Measurements from ENCODE around the gene BATF2. TPM values are rescaled to one million over a fixed set of nuclear protein-coding genes. Genes with fewer than 3 reads are reported as not detected.
"Not testable (repeated sequence)": the region's sequence is repeated elsewhere in the genome, so short reads cannot be mapped to it uniquely, and the experiment has no call there.

Gene BATF2
- total RNA-seq, 2 experiments from 2014 or later, result 0.10 TPM; not detected in 1

DNA sequence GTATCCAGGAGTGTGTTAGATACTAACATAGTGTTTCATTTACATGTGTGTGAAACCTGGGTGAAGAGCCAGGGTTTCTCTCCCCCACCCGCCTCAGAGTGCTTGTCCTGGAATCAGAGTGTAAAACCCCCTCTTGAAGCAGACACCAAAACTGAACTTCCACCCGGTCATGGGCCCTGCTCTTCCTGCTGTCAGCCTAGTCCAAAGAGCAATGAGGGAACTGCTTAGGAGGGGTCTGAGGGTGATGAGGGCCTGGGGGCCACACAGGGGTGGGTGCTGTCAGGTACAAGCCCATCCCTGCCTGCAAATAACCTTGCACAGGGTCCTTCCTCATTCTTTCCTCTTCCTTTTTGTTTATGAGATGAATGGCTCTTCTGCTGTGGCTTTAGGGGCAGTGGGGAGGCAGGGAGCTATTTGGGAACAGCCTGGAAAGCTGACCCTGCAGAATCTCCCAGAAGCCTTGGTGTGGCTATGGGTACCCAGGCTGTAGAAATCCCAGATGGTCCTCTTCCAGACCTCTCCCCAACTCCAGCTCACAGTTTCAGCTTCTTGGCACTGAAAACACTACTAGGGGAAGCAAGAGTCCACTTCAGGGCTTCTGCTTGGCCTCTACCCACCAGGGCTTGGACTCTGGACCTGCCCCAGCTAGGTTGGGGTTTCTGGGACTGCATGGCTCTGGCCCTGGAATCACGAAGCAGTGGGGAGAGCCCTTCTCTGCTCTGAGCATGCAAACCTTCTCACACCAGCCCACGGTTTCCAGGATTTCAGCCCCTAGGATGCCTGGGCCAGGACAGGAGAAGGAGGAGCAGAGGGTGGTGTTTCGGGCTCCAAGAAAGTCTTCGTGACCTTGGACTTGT, 8.5 kb downstream of the BATF2 start:
- peaks cover 6% of the 10 kb centered on the region for H3K27me3 Mint-ChIP-seq
- H3K27ac Mint-ChIP-seq, result no peak overlapping the region
- ChIA-PET POLR2A (no interaction called here), CTCF (interaction anchor here (0.7 kb wide), 1 partner anchor 106 kb away, joined by 3 read pairs; no protein-coding TSS in a partner anchor)
- DNase-seq, result no peak
- H3K4me1 Mint-ChIP-seq, result peaks cover 12% of the 10 kb centered on the region
- H3K4me3 Mint-ChIP-seq, result no peak overlapping the region
- no peaks in the 10 kb centered on the region for H3K9me3 Mint-ChIP-seq
- H3K36me3 Mint-ChIP-seq (ENCODE audit: low read depth), result no peaks in the 10 kb centered on the region

DNA sequence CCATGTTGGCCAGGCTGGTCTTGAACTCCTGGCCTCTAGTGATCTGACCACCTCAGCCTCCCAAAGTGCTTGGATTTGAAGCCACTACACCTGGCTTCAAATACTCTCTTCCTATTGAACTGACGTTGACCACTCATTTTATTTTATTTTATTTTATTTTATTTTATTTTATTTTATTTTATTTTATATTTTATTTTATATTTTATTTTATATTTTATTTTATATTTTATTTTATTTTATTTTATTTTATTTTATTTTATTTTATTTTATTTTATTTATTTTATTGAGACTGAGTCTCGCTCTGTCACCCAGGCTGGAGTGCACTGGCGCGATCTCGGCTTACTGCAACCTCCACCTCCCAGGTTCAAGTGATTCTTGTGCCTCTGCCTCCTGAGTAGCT, 13.4 kb downstream of the BATF2 start:
- H3K27ac Mint-ChIP-seq; CTCF ChIA-PET; H3K9me3 Mint-ChIP-seq; DNase-seq; H3K4me1 Mint-ChIP-seq; POLR2A ChIA-PET; H3K27me3 Mint-ChIP-seq; H3K4me3 Mint-ChIP-seq; H3K36me3 Mint-ChIP-seq (ENCODE audit: low read depth): not testable (repeated sequence)

DNA sequence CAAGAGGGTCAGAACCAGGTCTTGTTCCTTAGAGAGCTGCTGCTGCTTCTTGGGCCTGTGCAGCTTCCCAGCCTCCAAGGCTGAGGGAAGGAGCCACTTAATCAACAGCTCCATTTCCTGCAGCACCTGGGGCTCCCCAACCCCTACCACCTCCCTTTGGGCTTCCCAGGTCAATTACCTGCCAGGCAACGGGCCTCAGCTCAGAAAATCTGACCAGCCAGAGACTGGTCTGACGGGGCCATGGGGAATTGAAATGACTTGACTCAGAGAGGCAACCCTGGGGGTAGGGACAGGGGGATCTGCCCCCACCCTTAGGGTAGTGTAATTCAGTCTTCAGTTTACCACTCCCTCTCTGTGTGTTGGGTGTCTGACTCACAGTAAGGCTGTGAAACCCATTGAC, 20.1 kb downstream of the BATF2 start:
- Mint-ChIP-seq H3K9me3 (no peaks in the 10 kb centered on the region), H3K27me3 (peaks cover 3% of the 10 kb centered on the region), H3K4me1 (peaks cover 11% of the 10 kb centered on the region), H3K27ac (no peak overlapping the region), H3K36me3 (ENCODE audit: low read depth) (no peaks in the 10 kb centered on the region), H3K4me3 (no peak overlapping the region)
- DNase-seq, result no peak
- ChIA-PET CTCF (no interaction called here), POLR2A (no interaction called here)

DNA sequence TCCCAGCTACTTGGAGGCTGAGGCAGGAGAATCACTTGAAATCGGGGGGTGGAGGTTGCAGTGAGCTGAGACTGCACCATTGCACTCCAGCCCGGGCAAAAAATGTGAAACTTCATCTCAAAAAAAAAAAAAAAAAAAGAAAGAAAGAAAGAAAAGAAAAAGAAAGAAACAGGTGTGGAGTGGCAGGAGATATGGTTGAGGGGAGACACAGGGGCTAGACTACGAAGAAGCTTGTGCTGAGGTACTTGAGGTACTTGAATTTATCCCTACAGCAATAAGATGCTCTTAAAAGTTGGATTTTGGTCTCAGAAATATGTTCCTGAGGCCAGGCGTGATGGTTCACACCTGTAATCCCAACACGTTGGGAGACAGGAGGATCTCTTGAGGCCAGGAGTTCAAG, 22.6 kb downstream of the BATF2 start:
- H3K27me3 Mint-ChIP-seq, result no peaks in the 10 kb centered on the region
- ChIA-PET CTCF (no interaction called here), POLR2A (no interaction called here)
- peak overlapping the region; percentile 13 for H3K27ac Mint-ChIP-seq
- no peak for DNase-seq
- no peaks in the 10 kb centered on the region for H3K36me3 Mint-ChIP-seq (ENCODE audit: low read depth)
- no peaks in the 10 kb centered on the region for H3K9me3 Mint-ChIP-seq
- peaks cover 23% of the 10 kb centered on the region for H3K4me1 Mint-ChIP-seq
- H3K4me3 Mint-ChIP-seq, result no peak overlapping the region

DNA sequence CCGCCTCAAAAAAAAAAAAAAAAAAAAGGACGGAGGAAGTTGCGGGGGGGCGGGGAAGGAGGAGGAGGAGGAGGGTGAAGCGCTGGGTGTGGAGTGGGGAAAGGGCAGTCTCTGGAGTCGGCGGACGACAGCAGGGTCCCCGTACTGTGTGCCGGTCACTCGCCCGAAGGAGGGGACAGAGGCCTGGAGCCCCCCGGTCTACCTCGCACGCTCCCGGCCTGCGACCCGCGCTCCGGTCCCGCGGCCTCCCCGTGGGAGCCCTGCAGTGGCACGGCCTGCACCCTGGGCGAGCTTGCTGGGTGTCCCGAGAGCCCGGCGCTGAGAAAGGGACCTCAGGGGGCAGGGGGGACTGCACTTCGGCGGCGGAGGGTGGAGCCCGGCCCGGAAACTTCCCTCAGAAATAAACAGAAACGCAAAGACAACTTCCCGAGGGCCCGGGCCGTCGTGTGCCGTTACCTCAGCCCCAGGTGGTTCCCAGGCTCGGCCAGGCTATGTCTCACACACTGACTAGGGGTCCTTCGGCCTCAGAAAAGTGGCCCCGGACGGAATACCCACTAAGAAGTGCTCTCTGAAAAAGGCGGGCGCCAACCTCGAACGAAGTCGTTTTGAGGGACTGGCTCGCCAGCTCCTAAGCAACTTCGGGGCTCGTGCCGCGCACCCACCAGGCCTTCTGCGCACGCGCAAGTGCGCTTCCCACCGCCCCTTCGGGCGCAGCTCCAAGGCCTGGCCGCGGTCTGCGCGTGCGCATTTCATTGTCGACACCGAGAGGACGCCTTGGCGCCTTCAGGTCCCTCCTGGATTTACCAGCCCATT, 25.1 kb downstream of the BATF2 start, which contains the start of gene MAJIN:
Gene MAJIN (minus strand): TSS at position 688 of the 813 bp plus-strand sequence. CDS start 12,703 bp downstream, outside the sequence.
- POLR2A ChIA-PET, result no interaction called here
- CTCF ChIA-PET, result interaction anchor here (0.7 to 1.7 kb wide), 7 partner anchors 27 to 230 kb away, joined by 3 to 8 read pairs (median 3); partner anchors contain the start of gene ZNHIT2
- peak within 1 kb of the TSS; percentile 62 for H3K4me3 Mint-ChIP-seq
- peak; percentile 90 for DNase-seq
- H3K9me3 Mint-ChIP-seq, result no peaks in the 10 kb centered on the region
- no peaks in the 10 kb centered on the region for H3K36me3 Mint-ChIP-seq (ENCODE audit: low read depth)
- H3K27ac Mint-ChIP-seq, result peak within 1 kb of the TSS; percentile 80
- H3K27me3 Mint-ChIP-seq, result no peaks in the 10 kb centered on the region
- peaks cover 32% of the 10 kb centered on the region for H3K4me1 Mint-ChIP-seq

DNA sequence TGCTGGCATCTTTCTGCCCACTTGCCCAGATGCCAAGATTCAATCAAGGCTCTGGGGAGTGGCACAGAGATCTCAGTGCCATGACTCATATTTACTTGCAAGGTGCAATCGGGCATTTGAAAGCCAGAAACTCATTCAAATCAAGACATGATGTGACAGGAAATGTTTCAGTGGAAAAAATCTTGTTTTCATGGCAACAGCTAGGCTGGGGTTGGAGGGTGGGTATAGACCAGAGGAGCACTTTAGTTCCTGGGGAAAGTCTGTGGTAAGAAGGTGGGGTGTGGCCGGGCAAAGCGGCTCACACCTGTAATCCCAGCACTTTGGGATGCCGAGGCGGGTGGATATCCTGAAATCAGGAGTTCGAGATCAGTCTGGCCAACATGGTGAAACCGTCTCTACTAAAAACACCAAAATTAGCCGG, 26.0 kb downstream of the BATF2 start:
- H3K9me3 Mint-ChIP-seq, result no peaks in the 10 kb centered on the region
- peak overlapping the region; percentile 80 for H3K27ac Mint-ChIP-seq
- POLR2A ChIA-PET, result no interaction called here
- CTCF ChIA-PET, result interaction anchor here (0.7 to 1.1 kb wide), 2 partner anchors 65 to 147 kb away, joined by 3 to 5 read pairs; partner anchors contain the start of gene ZNHIT2
- no peaks in the 10 kb centered on the region for H3K36me3 Mint-ChIP-seq (ENCODE audit: low read depth)
- peaks cover 32% of the 10 kb centered on the region for H3K4me1 Mint-ChIP-seq
- DNase-seq, result peak; percentile 24
- peak overlapping the region; percentile 48 for H3K4me3 Mint-ChIP-seq
- no peaks in the 10 kb centered on the region for H3K27me3 Mint-ChIP-seq

DNA sequence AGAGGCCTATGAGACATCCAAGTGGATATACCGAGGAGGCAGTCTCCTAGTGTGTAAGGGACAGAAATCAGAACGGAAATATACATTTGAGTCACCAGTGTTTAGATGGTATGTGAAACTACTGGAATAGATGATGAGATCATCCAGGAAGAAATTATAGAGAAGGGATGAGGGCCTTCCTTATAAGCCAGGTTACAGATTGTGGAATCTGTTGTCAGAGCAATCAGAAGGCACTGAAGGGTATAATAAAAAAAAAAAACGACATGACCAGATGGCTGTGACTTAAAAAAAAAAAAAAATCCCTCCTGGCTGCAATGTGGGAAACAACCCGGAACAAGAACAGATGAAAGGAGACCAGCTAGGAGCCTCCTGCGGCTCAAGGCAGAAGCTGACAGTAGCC, 27.6 kb downstream of the BATF2 start:
- no peak for DNase-seq
- Mint-ChIP-seq H3K9me3 (no peaks in the 10 kb centered on the region), H3K4me3 (no peak overlapping the region), H3K27ac (no peak overlapping the region), H3K36me3 (ENCODE audit: low read depth) (no peaks in the 10 kb centered on the region), H3K27me3 (no peaks in the 10 kb centered on the region), H3K4me1 (peaks cover 33% of the 10 kb centered on the region)
- ChIA-PET CTCF (interaction anchor here (0.6 to 0.7 kb wide), 3 partner anchors 26 to 185 kb away, joined by 3 to 5 read pairs (median 4); no protein-coding TSS in a partner anchor), POLR2A (no interaction called here)

DNA sequence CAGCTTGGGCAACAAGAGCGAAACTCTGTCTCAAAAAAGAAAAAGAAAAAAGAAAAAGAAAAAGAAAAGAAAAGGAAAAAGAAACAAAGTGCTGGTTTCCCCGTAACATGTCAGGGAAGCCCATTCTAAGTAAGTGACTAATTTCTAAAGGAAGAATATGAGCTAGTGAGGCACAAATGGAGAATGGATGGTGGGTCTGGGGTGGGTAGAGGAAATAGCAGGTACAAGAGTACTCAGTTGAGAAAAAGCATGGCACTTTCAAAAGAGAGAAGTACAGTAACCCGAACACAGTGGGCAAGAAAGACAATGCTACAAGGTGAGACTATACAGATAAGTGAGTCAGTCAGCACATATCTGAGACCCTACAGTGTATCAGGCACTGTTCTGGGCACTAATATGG, 29.4 kb downstream of the BATF2 start:
- Mint-ChIP-seq H3K4me3 (no peak overlapping the region), H3K27me3 (peaks cover 2% of the 10 kb centered on the region), H3K27ac (no peak overlapping the region), H3K4me1 (peaks cover 32% of the 10 kb centered on the region), H3K36me3 (ENCODE audit: low read depth) (no peaks in the 10 kb centered on the region), H3K9me3 (no peaks in the 10 kb centered on the region)
- POLR2A ChIA-PET, result no interaction called here
- CTCF ChIA-PET, result interaction anchor here (0.6 to 0.7 kb wide), 2 partner anchors 13 to 45 kb away, joined by 3 read pairs; no protein-coding TSS in a partner anchor
- DNase-seq, result no peak

DNA sequence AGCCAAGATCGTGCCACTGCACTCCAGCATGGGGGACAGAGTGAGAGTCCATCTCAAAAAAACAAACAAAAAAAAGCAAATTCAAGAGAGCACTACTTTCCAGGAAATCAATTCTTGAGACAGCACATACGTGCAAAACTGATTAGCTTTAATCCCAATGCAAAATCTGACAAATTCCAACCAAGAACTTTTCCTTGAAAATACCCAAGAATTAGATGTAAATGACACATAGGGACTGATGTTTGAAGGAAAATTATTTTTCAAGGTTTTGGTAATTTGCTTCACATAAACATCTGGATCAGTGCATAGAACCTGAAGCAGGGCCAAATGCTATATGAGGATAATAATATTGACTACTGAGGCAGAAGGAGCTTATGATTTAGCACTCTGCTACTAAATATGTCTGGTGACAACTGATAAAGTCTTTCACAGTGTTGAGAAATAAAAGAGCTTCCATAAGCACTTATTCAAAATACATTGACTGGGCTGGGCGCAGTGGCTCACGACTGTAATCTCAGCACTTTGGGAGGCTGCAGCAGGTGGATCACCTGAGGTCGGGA, 33.6 kb downstream of the BATF2 start:
- ChIA-PET POLR2A (no interaction called here), CTCF (interaction anchor here (0.5 to 1.0 kb wide), 2 partner anchors 28 to 219 kb away, joined by 4 to 5 read pairs; partner anchors contain the start of genes GPHA2 and RASGRP2)
- no peak overlapping the region for H3K27ac Mint-ChIP-seq
- no peak for DNase-seq
- peaks cover 8% of the 10 kb centered on the region for H3K27me3 Mint-ChIP-seq
- peaks cover 11% of the 10 kb centered on the region for H3K4me1 Mint-ChIP-seq
- H3K9me3 Mint-ChIP-seq, result no peaks in the 10 kb centered on the region
- H3K36me3 Mint-ChIP-seq (ENCODE audit: low read depth), result no peaks in the 10 kb centered on the region
- no peak overlapping the region for H3K4me3 Mint-ChIP-seq

DNA sequence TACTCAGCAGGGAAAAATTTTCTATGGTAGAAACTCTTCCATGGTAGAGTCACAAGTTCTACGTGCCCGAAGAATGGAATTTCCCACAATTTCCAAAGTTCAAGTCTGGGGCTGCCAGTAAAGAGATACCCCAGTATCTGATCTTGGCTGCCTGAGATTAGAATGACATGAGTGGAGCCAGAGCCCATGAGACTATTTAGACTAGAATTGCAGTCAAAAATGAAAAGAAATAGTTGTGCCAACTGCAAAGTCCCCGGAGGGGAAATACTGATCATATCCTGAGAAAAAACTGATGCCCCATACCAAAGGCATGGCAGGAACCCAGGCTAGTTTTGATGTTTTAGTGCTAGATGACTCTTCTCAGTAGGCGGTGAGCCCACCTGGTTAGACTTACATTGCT, 36.1 kb downstream of the BATF2 start:
- no peaks in the 10 kb centered on the region for H3K36me3 Mint-ChIP-seq (ENCODE audit: low read depth)
- H3K4me1 Mint-ChIP-seq, result peaks cover 4% of the 10 kb centered on the region
- H3K9me3 Mint-ChIP-seq, result no peaks in the 10 kb centered on the region
- H3K27ac Mint-ChIP-seq, result no peak overlapping the region
- no peak for DNase-seq
- ChIA-PET CTCF (no interaction called here), POLR2A (no interaction called here)
- peaks cover 8% of the 10 kb centered on the region for H3K27me3 Mint-ChIP-seq
- no peak overlapping the region for H3K4me3 Mint-ChIP-seq

DNA sequence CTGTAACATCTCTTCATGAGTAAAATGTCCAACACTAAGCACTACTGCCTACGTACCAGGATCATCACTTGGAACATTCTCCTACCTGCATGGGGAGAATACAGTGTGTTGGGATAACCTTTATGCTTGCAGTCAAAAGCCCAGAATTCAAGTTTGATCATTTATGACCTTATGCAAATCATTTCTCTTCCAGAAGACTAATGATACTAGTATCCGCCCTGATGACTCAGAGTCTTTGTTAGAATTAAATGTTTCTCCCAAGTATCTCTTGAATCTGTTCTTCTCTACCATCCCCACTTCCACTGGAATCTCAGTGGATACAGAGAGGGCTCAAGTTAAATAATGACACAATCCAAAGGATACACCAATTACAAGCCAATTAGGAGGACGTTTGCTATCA, 37.3 kb downstream of the BATF2 start:
- no peak for DNase-seq
- Mint-ChIP-seq H3K4me1 (no peaks in the 10 kb centered on the region), H3K4me3 (no peak overlapping the region), H3K9me3 (no peaks in the 10 kb centered on the region), H3K36me3 (ENCODE audit: low read depth) (no peaks in the 10 kb centered on the region), H3K27me3 (peaks cover 8% of the 10 kb centered on the region), H3K27ac (no peak overlapping the region)
- ChIA-PET POLR2A (no interaction called here), CTCF (interaction anchor here (0.6 kb wide), 1 partner anchor 144 kb away, joined by 3 read pairs; no protein-coding TSS in a partner anchor)

DNA sequence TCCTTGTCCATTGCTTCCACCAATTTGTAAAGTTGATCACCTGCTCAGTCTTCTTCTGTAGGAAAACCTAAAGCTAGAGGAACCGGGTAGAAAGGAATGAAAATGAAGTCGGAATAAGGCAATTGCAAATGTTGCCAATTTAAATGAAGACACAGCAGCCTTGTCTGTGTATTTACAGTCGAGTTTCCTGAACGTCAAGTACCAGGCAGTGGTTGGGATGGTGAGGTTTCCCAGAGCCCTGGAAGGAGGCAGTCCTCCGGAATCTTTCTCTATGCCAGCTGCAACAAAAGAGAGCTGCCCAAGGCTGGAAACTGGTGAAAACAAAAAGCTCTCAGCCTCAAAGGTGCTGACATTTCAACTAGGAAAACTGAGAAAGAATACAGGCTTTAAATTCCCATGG, 42.6 kb downstream of the BATF2 start:
- H3K9me3 Mint-ChIP-seq, result no peaks in the 10 kb centered on the region
- no peaks in the 10 kb centered on the region for H3K36me3 Mint-ChIP-seq (ENCODE audit: low read depth)
- H3K4me1 Mint-ChIP-seq, result no peaks in the 10 kb centered on the region
- H3K4me3 Mint-ChIP-seq, result no peak overlapping the region
- ChIA-PET CTCF (interaction anchor here (0.6 kb wide), 1 partner anchor 13 kb away, joined by 3 read pairs; no protein-coding TSS in a partner anchor), POLR2A (no interaction called here)
- DNase-seq, result no peak
- no peak overlapping the region for H3K27ac Mint-ChIP-seq
- H3K27me3 Mint-ChIP-seq, result peaks cover 9% of the 10 kb centered on the region
